Psoas muscle (tissue), 8 donors: ENCODE results near the gene ASPN. TPM values are rescaled to one million over a fixed set of nuclear protein-coding genes. Genes with fewer than 3 reads are reported as not detected.

Experiments
- ATAC-seq, 4 donors: fragments of 200-7000 bp; cut with Tn5 transposase; one replicate each; pipeline ENCODE4 v1.9.1; 2020; ENCODE audit warnings: moderate library complexity in 3 of 4, mild to moderate bottlenecking in 2 of 4
- DNase-seq, 2 donors: peaks; one replicate each; pipeline ENCODE4 v3.0.0-alpha.2; 2020
- H3K27ac ChIP-seq: fragments of 200-600 bp; one replicate; pipeline ENCODE4 v1.8.0; 2022
- H3K27me3 ChIP-seq, 3 donors: fragments of 200-600 bp in 1 of 3; one replicate each; pipeline versions ENCODE4 v1.6.1 to v1.8.0; 2013 to 2022; ENCODE audit warnings: low read length in 2 of 3, mild to moderate bottlenecking in 2 of 3, moderate library complexity in 1 of 3; ENCODE audit not compliant: insufficient read depth in 3 of 3
- H3K36me3 ChIP-seq, 2 donors: fragments of 200-600 bp in 1 of 2; one replicate each; pipeline versions ENCODE4 v1.6.1 to v1.8.0; 2013 to 2022; ENCODE audit warnings: low read depth in 1 of 2, mild to moderate bottlenecking in 1 of 2, moderate library complexity in 1 of 2; ENCODE audit not compliant: insufficient read depth in 1 of 2
- H3K4me1 ChIP-seq: fragments of 200-600 bp; one replicate; pipeline ENCODE4 v1.8.0; 2022
- H3K4me3 ChIP-seq: fragments of 200-600 bp; one replicate; pipeline ENCODE4 v1.8.0; 2022; ENCODE audit warnings: mild to moderate bottlenecking
- H3K9me3 ChIP-seq: fragments of 200-600 bp; one replicate; pipeline ENCODE4 v1.8.0; 2022
- CTCF ChIP-seq: fragments of 200-600 bp; IDR thresholded peaks from one replicate; pipeline ENCODE4 v1.8.0; 2022; ENCODE audit warnings: antibody characterized with exemption
- WGBS, 3 donors: extraction: QIAGEN DNeasy Blood & Tissue Kit; methylation state at CpG; one replicate each; pipeline versions ENCODE4 v1.1.6 to v1.1.7; 2013; 5-methylcytosine and 5-hydroxymethylcytosine counted together
- intact Hi-C, 2 donors: fragments of 100-400 bp; cut with DNase I; formaldehyde crosslinking; loops; one replicate each; pipeline versions ENCODE4 v1.11.0 to v1.14.2; 2022
- polyA plus RNA-seq, 3 donors: library from polyadenylated mRNA; stranded (reverse); fragments of 200-250 nt; gene quantifications; one replicate each; pipeline ENCODE4 v1.2.3, GENCODE V29; 2013
- total RNA-seq, 4 donors: library from RNA; stranded (reverse); fragmentation: NEBNext Ultra II Directional in 2 of 4; extraction: Animal tissue kit (Norgen Biotek cat#: 25700) in 2 of 4; gene quantifications; one replicate each; pipeline versions ENCODE4 v1.2.1 to v1.2.4, GENCODE V29; 2021 to 2023
- donor health status: healthy with polysubstance abuse.
- donor health status: DM: no; HTN: no; CAD: no; lungs with moderate emphysema.
- donor health status: Bipolar disorder and iron deficiency.
- donor health status: healthy.
- donor health status: DM: yes; HTN: yes; CAD: no.
- donor health status: DM: no; HTN: no; CAD: no.
- donor health status: DM: no; HTN: no; CAD: no.
- donor health status: DM: yes; HTN: yes; CAD: no.

ASPN gene
- total and polyA plus RNA-seq, 7 donors: 0.52 to 5.7 (median 1.2) TPM

- 37 to 62% (median 41%) methylated on average over 3 to 4 of the region's 4 CpGs for WGBS, 3 donors
- Histone ChIP-seq H3K27ac (peak overlapping the region; percentile 13), H3K4me3 (no peak overlapping the region), H3K9me3 (no peaks in the 10 kb centered on the region), H3K4me1 (no peaks in the 10 kb centered on the region), H3K27me3 (no peaks in the 10 kb centered on the region), H3K36me3 (no peaks in the 10 kb centered on the region)
- TF ChIP-seq CTCF: no peak
- DNase-seq: no peak
- intact Hi-C loops: no loop called here
- ATAC-seq: no peak
Observed at GRCh38 chr9:92507496-92507895, 25.2 kb upstream of the ASPN start.

GRCh38 chr9:92507005-92507404, 24.7 kb upstream of the ASPN start:
- Histone ChIP-seq H3K4me1 (peaks cover 5% of the 10 kb centered on the region), H3K9me3 (no peaks in the 10 kb centered on the region), H3K27ac (no peak overlapping the region), H3K36me3 (no peaks in the 10 kb centered on the region), H3K27me3 (no peaks in the 10 kb centered on the region), H3K4me3 (no peak overlapping the region)
- 71 to 85% (median 76%) methylated on average over 2 of the region's 2 CpGs for WGBS, 3 donors
- ATAC-seq (no peak), DNase-seq (no peak)
- TF ChIP-seq CTCF: no peak
- intact Hi-C loops: no loop called here

- intact Hi-C loops: no loop called here
- Histone ChIP-seq H3K4me1 (peaks cover 11% of the 10 kb centered on the region), H3K36me3 (no peaks in the 10 kb centered on the region), H3K27me3 (no peaks in the 10 kb centered on the region), H3K27ac (no peak overlapping the region), H3K9me3 (no peaks in the 10 kb centered on the region), H3K4me3 (no peak overlapping the region)
- DNase-seq: peak; percentile 46 to 62
- peak in 3 of 4 donors; percentile 46 to 53 (median 48) for ATAC-seq
- TF ChIP-seq CTCF: no peak
- WGBS, 3 donors: 47 to 64% (median 60%) methylated on average over 3 of the region's 3 CpGs
Observed at GRCh38 chr9:92506184-92506857, 24.0 kb upstream of the ASPN start.

GRCh38 chr9:92504881-92505280, 22.6 kb upstream of the ASPN start:
- H3K9me3 ChIP-seq: no peaks in the 10 kb centered on the region
- no peak for ATAC-seq
- 77 to 90% (median 89%) methylated on average over 2 of the region's 2 CpGs for WGBS, 3 donors
- no peak for TF ChIP-seq CTCF
- no peaks in the 10 kb centered on the region for H3K27me3 ChIP-seq
- no peak overlapping the region for H3K27ac ChIP-seq
- intact Hi-C loops: no loop called here
- no peak for DNase-seq
- no peaks in the 10 kb centered on the region for H3K36me3 ChIP-seq
- peaks cover 12% of the 10 kb centered on the region for H3K4me1 ChIP-seq
- H3K4me3 ChIP-seq: no peak overlapping the region

DNA sequence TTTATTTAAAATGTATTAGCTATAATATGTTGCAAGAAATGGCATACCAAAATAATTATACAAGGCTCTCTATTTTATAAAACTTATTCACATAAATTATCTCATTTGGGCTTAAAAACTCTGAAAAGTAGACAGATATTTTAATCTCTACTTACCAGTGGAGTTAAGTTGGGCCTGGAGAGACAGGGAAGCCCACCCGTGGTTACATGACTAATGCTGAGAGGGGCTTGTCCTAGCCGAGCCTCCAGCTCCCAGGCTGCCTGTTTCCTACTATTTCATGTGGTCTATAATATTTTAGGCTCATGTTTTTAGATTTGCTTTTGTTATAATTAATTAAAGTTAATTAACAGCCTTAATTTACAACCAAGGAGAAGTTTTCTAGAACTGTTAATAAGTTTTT, 20.9 kb upstream of the ASPN start:
- peaks cover 12% of the 10 kb centered on the region for H3K4me1 ChIP-seq
- intact Hi-C loops: no loop called here
- no peak for TF ChIP-seq CTCF
- no peaks in the 10 kb centered on the region for H3K9me3 ChIP-seq
- no peaks in the 10 kb centered on the region for H3K27me3 ChIP-seq
- H3K27ac ChIP-seq: no peak overlapping the region
- WGBS, 3 donors: 82 to 89% (median 82%) methylated on average over 2 of the region's 2 CpGs
- no peaks in the 10 kb centered on the region for H3K36me3 ChIP-seq
- no peak overlapping the region for H3K4me3 ChIP-seq
- no peak for DNase-seq
- ATAC-seq: no peak
